HEK293 (cell line): ENCODE results near the gene CEBPB.

Source experiments
- GLI4 ChIP-seq: fragments of 450-650 bp; formaldehyde crosslinking; IDR thresholded peaks from 2 replicates; pipeline ENCODE4 v1.5.1; 2016; ENCODE audit warnings: missing biosample characterization, missing genetic modification characterization
- KLF7 ChIP-seq: fragments of 450-650 bp; formaldehyde crosslinking; IDR thresholded peaks from 2 replicates; pipeline ENCODE4 v1.5.1; 2016; ENCODE audit warnings: missing biosample characterization, missing genetic modification characterization, borderline replicate concordance
- OVOL3 ChIP-seq: fragments of 450-650 bp; formaldehyde crosslinking; IDR thresholded peaks from 2 replicates; pipeline ENCODE4 v1.5.1; 2016; ENCODE audit warnings: missing biosample characterization, missing genetic modification characterization
- TSHZ1 ChIP-seq: fragments of 450-650 bp; formaldehyde crosslinking; IDR thresholded peaks from 2 replicates; pipeline ENCODE4 v1.5.1; 2016; ENCODE audit warnings: missing biosample characterization, missing genetic modification characterization, borderline replicate concordance
- YY2 ChIP-seq: fragments of 450-650 bp; formaldehyde crosslinking; IDR thresholded peaks from 2 replicates; pipeline ENCODE4 v1.5.1; 2016; ENCODE audit warnings: missing biosample characterization, missing genetic modification characterization
- ZBTB11 ChIP-seq: fragments of 450-650 bp; formaldehyde crosslinking; conservative IDR thresholded peaks from 2 replicates; pipeline ENCODE4 v1.5.1; 2016; ENCODE audit warnings: low read depth, missing biosample characterization, missing genetic modification characterization
- ZNF155 ChIP-seq: fragments of 450-650 bp; formaldehyde crosslinking; IDR thresholded peaks from 2 replicates; pipeline ENCODE4 v1.5.1; 2016; ENCODE audit warnings: missing biosample characterization, missing genetic modification characterization
- ZNF280C ChIP-seq: fragments of 450-650 bp; formaldehyde crosslinking; IDR thresholded peaks from 2 replicates; pipeline ENCODE4 v1.5.1; 2016; ENCODE audit warnings: missing biosample characterization, missing genetic modification characterization
- ZNF311 ChIP-seq: fragments of 450-650 bp; formaldehyde crosslinking; IDR thresholded peaks from 2 replicates; pipeline ENCODE4 v1.5.1; 2017; ENCODE audit warnings: missing biosample characterization, missing genetic modification characterization, borderline replicate concordance
- ZNF335 ChIP-seq: fragments of 450-650 bp; formaldehyde crosslinking; conservative IDR thresholded peaks from 2 replicates; pipeline ENCODE4 v1.5.1; 2016; ENCODE audit warnings: missing biosample characterization, missing genetic modification characterization
- ZNF510 ChIP-seq: fragments of 450-650 bp; formaldehyde crosslinking; IDR thresholded peaks from 2 replicates; pipeline ENCODE4 v1.5.1; 2018; ENCODE audit warnings: mild to moderate bottlenecking, missing genetic modification characterization, missing biosample characterization; ENCODE audit not compliant: insufficient replicate concordance
- ZNF521 ChIP-seq: fragments of 450-650 bp; formaldehyde crosslinking; IDR thresholded peaks from 2 replicates; pipeline ENCODE4 v1.5.1; 2017; ENCODE audit warnings: missing biosample characterization, mild to moderate bottlenecking, missing genetic modification characterization
- ZNF530 ChIP-seq: fragments of 450-650 bp; formaldehyde crosslinking; IDR thresholded peaks from 2 replicates; pipeline ENCODE4 v1.5.1; 2016; ENCODE audit warnings: low read depth, missing biosample characterization, missing genetic modification characterization
- ZNF596 ChIP-seq: fragments of 450-650 bp; IDR thresholded peaks from 2 replicates; pipeline ENCODE4 v1.5.0; 2018; ENCODE audit warnings: missing biosample characterization, mild to moderate bottlenecking, missing genetic modification characterization, moderate library complexity
- ZNF600 ChIP-seq: fragments of 450-650 bp; formaldehyde crosslinking; IDR thresholded peaks from 2 replicates; pipeline ENCODE4 v1.5.1; 2016; ENCODE audit warnings: missing biosample characterization, missing genetic modification characterization
- ZNF777 ChIP-seq: fragments of 450-650 bp; formaldehyde crosslinking; IDR thresholded peaks from 2 replicates; pipeline ENCODE4 v1.5.1; 2017; ENCODE audit warnings: missing biosample characterization, missing genetic modification characterization, borderline replicate concordance
- TF ChIP-seq, protein P1 (sequence below): fragments of 450-650 bp; formaldehyde crosslinking; IDR thresholded peaks from 2 replicates; pipeline ENCODE4 v1.5.1; 2016; ENCODE audit warnings: missing biosample characterization, missing genetic modification characterization, low read depth
- TF ChIP-seq, protein P2 (sequence below): fragments of 450-650 bp; formaldehyde crosslinking; IDR thresholded peaks from 2 replicates; pipeline ENCODE4 v1.5.1; 2017; ENCODE audit warnings: missing biosample characterization, missing genetic modification characterization
- TF ChIP-seq, protein P3 (sequence below): fragments of 450-650 bp; formaldehyde crosslinking; IDR thresholded peaks from 2 replicates; pipeline ENCODE4 v1.5.1; 2016; ENCODE audit warnings: missing biosample characterization, missing genetic modification characterization
- TF ChIP-seq, protein P4 (sequence below): fragments of 450-650 bp; formaldehyde crosslinking; IDR thresholded peaks from 2 replicates; pipeline ENCODE4 v1.5.1; 2017; ENCODE audit warnings: missing biosample characterization, missing genetic modification characterization

The CEBPB gene

GRCh38 chr20:50165684-50166554 lies 24.7 kb upstream of the CEBPB start (continued):
- TF ChIP-seq ZNF335, result peak; percentile 93
- TF ChIP-seq ZNF155, result no peak
- TF ChIP-seq ZNF521 (tag by site-specific recombination), result no peak
- no peak for TF ChIP-seq ZBTB11 (tag by site-specific recombination)
- no peak for TF ChIP-seq ZNF777 (tag by site-specific recombination)
- TF ChIP-seq ZNF510 (tag by site-specific recombination), result no peak
- TF ChIP-seq, protein P1, sequence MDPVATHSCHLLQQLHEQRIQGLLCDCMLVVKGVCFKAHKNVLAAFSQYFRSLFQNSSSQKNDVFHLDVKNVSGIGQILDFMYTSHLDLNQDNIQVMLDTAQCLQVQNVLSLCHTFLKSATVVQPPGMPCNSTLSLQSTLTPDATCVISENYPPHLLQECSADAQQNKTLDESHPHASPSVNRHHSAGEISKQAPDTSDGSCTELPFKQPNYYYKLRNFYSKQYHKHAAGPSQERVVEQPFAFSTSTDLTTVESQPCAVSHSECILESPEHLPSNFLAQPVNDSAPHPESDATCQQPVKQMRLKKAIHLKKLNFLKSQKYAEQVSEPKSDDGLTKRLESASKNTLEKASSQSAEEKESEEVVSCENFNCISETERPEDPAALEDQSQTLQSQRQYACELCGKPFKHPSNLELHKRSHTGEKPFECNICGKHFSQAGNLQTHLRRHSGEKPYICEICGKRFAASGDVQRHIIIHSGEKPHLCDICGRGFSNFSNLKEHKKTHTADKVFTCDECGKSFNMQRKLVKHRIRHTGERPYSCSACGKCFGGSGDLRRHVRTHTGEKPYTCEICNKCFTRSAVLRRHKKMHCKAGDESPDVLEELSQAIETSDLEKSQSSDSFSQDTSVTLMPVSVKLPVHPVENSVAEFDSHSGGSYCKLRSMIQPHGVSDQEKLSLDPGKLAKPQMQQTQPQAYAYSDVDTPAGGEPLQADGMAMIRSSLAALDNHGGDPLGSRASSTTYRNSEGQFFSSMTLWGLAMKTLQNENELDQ (tag by site-specific recombination), result no peak
- TF ChIP-seq YY2 (tag by site-specific recombination), result no peak
- TF ChIP-seq KLF7, result peak; percentile 95
- TF ChIP-seq TSHZ1, result peak; percentile 96
- TF ChIP-seq, protein P2, sequence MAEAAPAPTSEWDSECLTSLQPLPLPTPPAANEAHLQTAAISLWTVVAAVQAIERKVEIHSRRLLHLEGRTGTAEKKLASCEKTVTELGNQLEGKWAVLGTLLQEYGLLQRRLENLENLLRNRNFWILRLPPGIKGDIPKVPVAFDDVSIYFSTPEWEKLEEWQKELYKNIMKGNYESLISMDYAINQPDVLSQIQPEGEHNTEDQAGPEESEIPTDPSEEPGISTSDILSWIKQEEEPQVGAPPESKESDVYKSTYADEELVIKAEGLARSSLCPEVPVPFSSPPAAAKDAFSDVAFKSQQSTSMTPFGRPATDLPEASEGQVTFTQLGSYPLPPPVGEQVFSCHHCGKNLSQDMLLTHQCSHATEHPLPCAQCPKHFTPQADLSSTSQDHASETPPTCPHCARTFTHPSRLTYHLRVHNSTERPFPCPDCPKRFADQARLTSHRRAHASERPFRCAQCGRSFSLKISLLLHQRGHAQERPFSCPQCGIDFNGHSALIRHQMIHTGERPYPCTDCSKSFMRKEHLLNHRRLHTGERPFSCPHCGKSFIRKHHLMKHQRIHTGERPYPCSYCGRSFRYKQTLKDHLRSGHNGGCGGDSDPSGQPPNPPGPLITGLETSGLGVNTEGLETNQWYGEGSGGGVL (tag by site-specific recombination), result peak; percentile 93
- TF ChIP-seq ZNF530 (tag by site-specific recombination), result no peak
- TF ChIP-seq ZNF596 (tag by site-specific recombination), result no peak
- TF ChIP-seq, protein P3, sequence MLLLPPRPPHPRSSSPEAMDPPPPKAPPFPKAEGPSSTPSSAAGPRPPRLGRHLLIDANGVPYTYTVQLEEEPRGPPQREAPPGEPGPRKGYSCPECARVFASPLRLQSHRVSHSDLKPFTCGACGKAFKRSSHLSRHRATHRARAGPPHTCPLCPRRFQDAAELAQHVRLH, result 0 out of 2 replicates have a peak, but pooled peaks have one; percentile 25
- TF ChIP-seq OVOL3 (tag by site-specific recombination), result peak; percentile 81; the same call in 1 of the 2 replicates
- TF ChIP-seq GLI4, result no peak
- peak; percentile 94 for TF ChIP-seq ZNF600 (tag by site-specific recombination)
- TF ChIP-seq, protein P4, sequence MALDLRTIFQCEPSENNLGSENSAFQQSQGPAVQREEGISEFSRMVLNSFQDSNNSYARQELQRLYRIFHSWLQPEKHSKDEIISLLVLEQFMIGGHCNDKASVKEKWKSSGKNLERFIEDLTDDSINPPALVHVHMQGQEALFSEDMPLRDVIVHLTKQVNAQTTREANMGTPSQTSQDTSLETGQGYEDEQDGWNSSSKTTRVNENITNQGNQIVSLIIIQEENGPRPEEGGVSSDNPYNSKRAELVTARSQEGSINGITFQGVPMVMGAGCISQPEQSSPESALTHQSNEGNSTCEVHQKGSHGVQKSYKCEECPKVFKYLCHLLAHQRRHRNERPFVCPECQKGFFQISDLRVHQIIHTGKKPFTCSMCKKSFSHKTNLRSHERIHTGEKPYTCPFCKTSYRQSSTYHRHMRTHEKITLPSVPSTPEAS (tag by site-specific recombination), result peak; percentile 45
- no peak for TF ChIP-seq ZNF280C
- no peak for TF ChIP-seq ZNF311 (tag by site-specific recombination)
